ENCODE results near the gene ARPC5.
A peak's percentile ranks its signal among the peaks of the same experiment; 100 is the strongest.
"Not testable (repeated sequence)": the region's sequence is repeated elsewhere in the genome, so short reads cannot be mapped to it uniquely, and the experiment has no call there.

Gene ARPC5

DNA sequence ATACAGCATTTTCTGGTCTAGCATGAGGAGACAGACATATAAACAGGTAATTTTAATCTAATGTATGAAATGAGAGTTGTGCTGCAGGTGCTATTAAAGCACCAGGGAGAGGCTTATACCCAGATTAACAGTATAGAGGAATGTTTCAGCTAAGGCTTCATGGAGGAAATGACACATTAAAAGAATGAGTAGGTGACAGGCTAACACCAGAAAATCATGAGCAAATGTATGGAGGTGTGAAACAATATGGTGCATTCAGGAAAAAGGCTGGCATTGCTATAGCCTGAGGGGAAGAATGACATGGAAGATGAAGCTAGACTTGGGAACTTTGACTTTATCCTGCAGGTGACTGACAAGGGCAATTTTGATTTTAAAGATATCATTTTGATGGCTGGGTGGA lies 7.0 kb downstream of the ARPC5 start:
- no peaks in the 10 kb centered on the region for H3K27me3 ChIP-seq (ENCODE audit: insufficient read depth, low read length)
- no peaks in the 10 kb centered on the region for H4K20me1 ChIP-seq (ENCODE audit: insufficient read depth, low read length)
- H3K9me3 ChIP-seq (ENCODE audit: low read length), result no peaks in the 10 kb centered on the region
- no peak overlapping the region for H3K27ac ChIP-seq (ENCODE audit: low read depth, low read length, poor library complexity, severe bottlenecking)
- no peak overlapping the region for H2AFZ ChIP-seq (ENCODE audit: low read length)
- H3K4me1 ChIP-seq (ENCODE audit: insufficient read depth, low read length, severe bottlenecking), result peaks cover 19% of the 10 kb centered on the region
- H3K9me2 ChIP-seq (ENCODE audit: low read depth, low read length), result no peaks in the 10 kb centered on the region
- no peak overlapping the region for H3K9ac ChIP-seq (ENCODE audit: low read length)
- TF ChIP-seq EZH2 (IDR thresholded peaks at IDR 0.05; ENCODE audit: borderline replicate concordance, low read length), result no peak
- TF ChIP-seq, protein P1, sequence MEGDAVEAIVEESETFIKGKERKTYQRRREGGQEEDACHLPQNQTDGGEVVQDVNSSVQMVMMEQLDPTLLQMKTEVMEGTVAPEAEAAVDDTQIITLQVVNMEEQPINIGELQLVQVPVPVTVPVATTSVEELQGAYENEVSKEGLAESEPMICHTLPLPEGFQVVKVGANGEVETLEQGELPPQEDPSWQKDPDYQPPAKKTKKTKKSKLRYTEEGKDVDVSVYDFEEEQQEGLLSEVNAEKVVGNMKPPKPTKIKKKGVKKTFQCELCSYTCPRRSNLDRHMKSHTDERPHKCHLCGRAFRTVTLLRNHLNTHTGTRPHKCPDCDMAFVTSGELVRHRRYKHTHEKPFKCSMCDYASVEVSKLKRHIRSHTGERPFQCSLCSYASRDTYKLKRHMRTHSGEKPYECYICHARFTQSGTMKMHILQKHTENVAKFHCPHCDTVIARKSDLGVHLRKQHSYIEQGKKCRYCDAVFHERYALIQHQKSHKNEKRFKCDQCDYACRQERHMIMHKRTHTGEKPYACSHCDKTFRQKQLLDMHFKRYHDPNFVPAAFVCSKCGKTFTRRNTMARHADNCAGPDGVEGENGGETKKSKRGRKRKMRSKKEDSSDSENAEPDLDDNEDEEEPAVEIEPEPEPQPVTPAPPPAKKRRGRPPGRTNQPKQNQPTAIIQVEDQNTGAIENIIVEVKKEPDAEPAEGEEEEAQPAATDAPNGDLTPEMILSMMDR (IDR thresholded peaks at IDR 0.05; ENCODE audit: low read length), result no peak
- peaks cover 82% of the 10 kb centered on the region for H3K36me3 ChIP-seq (ENCODE audit: insufficient read depth, low read length)
- H3K4me2 ChIP-seq (ENCODE audit: low read length), result no peak overlapping the region
- no peak overlapping the region for H3K4me3 ChIP-seq (ENCODE audit: low read depth, low read length, poor library complexity, severe bottlenecking)
- no peaks in the 10 kb centered on the region for H3F3A ChIP-seq (ENCODE audit: insufficient read depth, low read length)
- H3K79me2 ChIP-seq (ENCODE audit: insufficient read depth, low read length), result peaks cover 15% of the 10 kb centered on the region

DNA sequence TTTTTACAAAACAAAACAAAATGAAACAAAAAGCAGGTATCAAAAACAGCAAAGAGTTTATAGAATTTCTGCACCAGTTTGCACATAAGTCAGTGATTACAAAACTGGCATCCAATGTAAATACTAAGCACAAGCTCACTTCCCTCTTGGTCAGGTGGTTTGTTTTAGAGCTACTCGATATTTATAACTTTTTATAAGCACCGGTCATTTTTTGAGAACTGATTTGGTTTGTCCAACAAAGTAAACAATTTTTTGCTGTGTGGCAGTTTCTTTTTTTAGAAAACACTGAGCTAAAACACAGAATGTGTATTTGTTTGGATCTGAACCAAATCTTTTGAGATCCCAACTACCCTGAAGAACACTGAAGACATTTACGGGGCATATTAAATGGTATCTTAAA lies 9.3 kb downstream of the ARPC5 start:
- H3K79me2 ChIP-seq (ENCODE audit: insufficient read depth, low read length); H2AFZ ChIP-seq (ENCODE audit: low read length); H3F3A ChIP-seq (ENCODE audit: insufficient read depth, low read length); H3K27ac ChIP-seq (ENCODE audit: low read depth, low read length, poor library complexity, severe bottlenecking); H3K9me2 ChIP-seq (ENCODE audit: low read depth, low read length); H3K27me3 ChIP-seq (ENCODE audit: insufficient read depth, low read length); H3K4me1 ChIP-seq (ENCODE audit: insufficient read depth, low read length, severe bottlenecking); H3K4me3 ChIP-seq (ENCODE audit: low read depth, low read length, poor library complexity, severe bottlenecking); H3K9me3 ChIP-seq (ENCODE audit: low read length); H3K9ac ChIP-seq (ENCODE audit: low read length); H4K20me1 ChIP-seq (ENCODE audit: insufficient read depth, low read length); H3K4me2 ChIP-seq (ENCODE audit: low read length): not testable (repeated sequence)
- H3K36me3 ChIP-seq (ENCODE audit: insufficient read depth, low read length), result peaks cover 65% of the 10 kb centered on the region

DNA sequence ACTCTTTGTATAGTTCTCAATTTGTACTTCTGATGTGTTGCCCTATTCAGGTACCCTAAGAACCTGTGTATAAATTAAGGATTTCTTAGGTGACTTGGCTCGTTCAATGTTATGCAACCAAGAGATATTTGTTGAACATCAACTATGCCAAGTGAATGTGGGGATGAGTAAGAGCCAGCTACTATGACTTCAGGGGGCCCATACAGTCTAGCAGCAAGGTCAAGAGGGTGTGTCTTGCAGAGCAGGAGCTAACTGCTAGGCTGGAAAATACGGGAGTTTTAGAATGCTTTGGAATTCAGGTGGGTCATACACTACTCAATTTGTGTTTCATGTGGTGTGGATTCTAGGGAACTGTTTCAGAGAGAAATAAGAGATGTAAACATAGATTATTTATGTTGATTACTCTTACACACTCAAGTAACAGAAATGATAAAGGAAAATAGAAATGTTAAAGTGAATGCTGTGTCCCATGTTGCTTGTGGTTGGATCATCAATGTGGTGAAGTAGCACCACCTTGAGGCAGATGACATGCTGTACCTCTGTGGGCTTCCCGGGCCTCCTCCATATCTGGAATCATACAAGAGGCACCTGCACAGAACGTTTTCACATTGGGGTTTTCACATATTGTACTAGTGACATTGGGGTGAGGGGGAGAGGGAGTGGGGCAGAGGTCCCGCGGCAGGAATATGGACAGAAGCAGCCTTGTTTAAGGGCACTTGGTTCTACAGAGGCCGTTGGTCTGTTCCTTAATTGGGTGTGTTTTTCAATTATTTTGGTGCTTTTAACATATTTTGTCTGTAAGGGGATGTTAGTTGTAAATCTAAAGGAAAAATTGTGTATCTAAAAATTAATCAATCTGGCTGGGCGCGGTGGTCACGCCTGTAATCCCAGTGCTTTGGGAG lies 12.4 kb downstream of the ARPC5 start:
- H3F3A ChIP-seq (ENCODE audit: insufficient read depth, low read length), result no peaks in the 10 kb centered on the region
- no peaks in the 10 kb centered on the region for H3K4me1 ChIP-seq (ENCODE audit: insufficient read depth, low read length, severe bottlenecking)
- H3K4me2 ChIP-seq (ENCODE audit: low read length), result no peak overlapping the region
- no peaks in the 10 kb centered on the region for H3K27me3 ChIP-seq (ENCODE audit: insufficient read depth, low read length)
- no peaks in the 10 kb centered on the region for H4K20me1 ChIP-seq (ENCODE audit: insufficient read depth, low read length)
- peaks cover 34% of the 10 kb centered on the region; the same call in 1 of the 2 replicates for H3K36me3 ChIP-seq (ENCODE audit: insufficient read depth, low read length)
- TF ChIP-seq EZH2 (IDR thresholded peaks at IDR 0.05; ENCODE audit: borderline replicate concordance, low read length), result no peak
- TF ChIP-seq, protein P1 (IDR thresholded peaks at IDR 0.05; ENCODE audit: low read length), result peak; percentile 81
- no peak overlapping the region for H2AFZ ChIP-seq (ENCODE audit: low read length)
- H3K9ac ChIP-seq (ENCODE audit: low read length), result no peak overlapping the region
- no peaks in the 10 kb centered on the region for H3K9me2 ChIP-seq (ENCODE audit: low read depth, low read length)
- no peaks in the 10 kb centered on the region for H3K79me2 ChIP-seq (ENCODE audit: insufficient read depth, low read length)
- H3K9me3 ChIP-seq (ENCODE audit: low read length), result no peaks in the 10 kb centered on the region
- no peak overlapping the region for H3K27ac ChIP-seq (ENCODE audit: low read depth, low read length, poor library complexity, severe bottlenecking)
- H3K4me3 ChIP-seq (ENCODE audit: low read depth, low read length, poor library complexity, severe bottlenecking), result no peak overlapping the region

DNA sequence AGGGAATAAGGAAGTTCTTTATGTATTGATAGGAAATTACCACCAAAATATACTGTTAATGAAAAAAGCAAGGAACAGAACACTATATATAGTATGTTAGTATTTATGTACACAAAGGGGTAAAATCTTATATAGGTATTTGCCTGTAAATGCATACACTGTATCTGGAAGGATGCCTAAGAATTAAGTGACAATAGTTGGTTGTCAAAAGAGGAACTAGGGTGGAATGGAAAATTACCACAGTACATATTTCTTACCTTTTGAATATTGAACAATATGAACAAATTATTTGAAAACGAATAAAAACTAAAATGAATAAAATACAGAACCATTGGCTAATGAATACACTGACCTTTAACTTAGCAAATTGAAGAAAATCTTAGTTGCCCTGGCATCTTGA lies 13.6 kb downstream of the ARPC5 start:
- Histone ChIP-seq H3K79me2 (ENCODE audit: insufficient read depth, low read length) (no peaks in the 10 kb centered on the region), H3K27ac (ENCODE audit: low read depth, low read length, poor library complexity, severe bottlenecking) (no peak overlapping the region), H3K27me3 (ENCODE audit: insufficient read depth, low read length) (no peaks in the 10 kb centered on the region), H3K36me3 (ENCODE audit: insufficient read depth, low read length) (peaks cover 25% of the 10 kb centered on the region; the same call in 1 of the 2 replicates), H3K9ac (ENCODE audit: low read length) (no peak overlapping the region), H2AFZ (ENCODE audit: low read length) (no peak overlapping the region), H3K9me2 (ENCODE audit: low read depth, low read length) (no peaks in the 10 kb centered on the region), H4K20me1 (ENCODE audit: insufficient read depth, low read length) (no peaks in the 10 kb centered on the region), H3K4me2 (ENCODE audit: low read length) (no peak overlapping the region), H3K4me1 (ENCODE audit: insufficient read depth, low read length, severe bottlenecking) (no peaks in the 10 kb centered on the region), H3K9me3 (ENCODE audit: low read length) (no peaks in the 10 kb centered on the region), H3F3A (ENCODE audit: insufficient read depth, low read length) (no peaks in the 10 kb centered on the region), H3K4me3 (ENCODE audit: low read depth, low read length, poor library complexity, severe bottlenecking) (no peak overlapping the region)
- TF ChIP-seq EZH2 (IDR thresholded peaks at IDR 0.05; ENCODE audit: borderline replicate concordance, low read length), result no peak
- TF ChIP-seq, protein P1 (IDR thresholded peaks at IDR 0.05; ENCODE audit: low read length), result no peak

Measured in OCI-LY1 (cell line).